SJSA1 (cell line): Measurements from ENCODE around the gene HIGD1B. TPM values are rescaled to one million over a fixed set of nuclear protein-coding genes. Genes with fewer than 3 reads are reported as not detected.

Experiments used
- total RNA-seq: library from RNA; depleted of rRNA; stranded (reverse); fragments of >200 nt; shearing (Covaris generic); gene quantifications from 2 replicates; pipeline ENCODE4 v1.2.3, GENCODE V29; 2014; rRNA removed

Gene HIGD1B
- total RNA-seq, 1 experiment from 2014 or later: not detected

Other genes with a start within 250 kb of the HIGD1B start
- 0.13 TPM in 1 of 2 replicates, not detected in the other for gene MEIOC, start 191.4 kb upstream of the HIGD1B start, total RNA-seq
- 66.7 and 67.0 TPM in 2 replicates for gene CCDC43, start 158.1 kb upstream of the HIGD1B start, total RNA-seq
- gene DBF4B, start 139.2 kb upstream of the HIGD1B start, total RNA-seq: 21.0 and 24.7 TPM in 2 replicates
- 0.13 and 4.4 TPM in 2 replicates for gene ADAM11, start 88.9 kb upstream of the HIGD1B start, total RNA-seq
- gene GJC1, start 17.6 kb upstream of the HIGD1B start, total RNA-seq: 36.4 and 53.4 TPM in 2 replicates
- 158 and 179 TPM in 2 replicates for gene EFTUD2, start 51.6 kb downstream of the HIGD1B start, total RNA-seq
- not detected in 2 replicates for gene GFAP, start 67.6 kb downstream of the HIGD1B start, total RNA-seq
- gene KIF18B, start 99.9 kb downstream of the HIGD1B start, total RNA-seq: 7.8 and 14.0 TPM in 2 replicates
- 5.2 TPM in 1 of 2 replicates, not detected in the other for gene C1QL1, start 120.4 kb downstream of the HIGD1B start, total RNA-seq
- 51.8 and 74.1 TPM in 2 replicates for gene DCAKD, start 203.7 kb downstream of the HIGD1B start, total RNA-seq
- gene NMT1, start 213.4 kb downstream of the HIGD1B start, total RNA-seq: 126 and 144 TPM in 2 replicates